Measurements from ENCODE around the gene HOXC10.

- TF ChIP-seq CTCF (IDR thresholded peaks at IDR 0.05; ENCODE audit: insufficient read depth, low read depth, low read length), result no peak
- no peak for TF ChIP-seq EZH2 (IDR thresholded peaks at IDR 0.05; ENCODE audit: insufficient read depth, low read length)
These were observed 35.1 kb upstream of the HOXC10 start for GRCh38 chr12:53949631-53950436.

All from astrocyte (in vitro differentiated cells and primary cell).